HG03039 (cell line): ENCODE results near the gene DOCK10.

Source experiments
- ATAC-seq: cut with Tn5 transposase; IDR thresholded peaks from one replicate; pipeline ENCODE4 v1.9.1; 2021; ENCODE audit warnings: mild to moderate bottlenecking, moderate library complexity; ENCODE audit not compliant: unreplicated experiment

DOCK10 gene

DNA sequence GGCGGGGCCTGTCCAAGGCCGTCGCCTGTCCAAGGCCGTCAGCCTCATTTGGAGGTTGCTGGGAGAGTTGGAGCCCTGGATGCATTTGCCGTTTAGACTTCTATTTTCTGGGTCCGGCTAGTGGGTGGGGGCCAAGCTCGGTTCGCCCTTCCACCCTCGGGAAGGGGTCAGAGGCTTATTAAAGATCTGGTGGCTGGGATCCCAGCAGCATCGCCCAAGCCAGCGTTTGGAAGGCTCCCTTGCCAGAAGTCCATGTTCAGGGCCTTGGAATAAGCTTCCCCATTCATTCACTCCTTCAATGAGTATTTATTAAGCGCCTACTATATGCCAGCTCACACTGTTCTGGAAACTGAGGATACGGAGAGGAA is 516 bp upstream of the DOCK10 start:
- ATAC-seq, result no peak

DNA sequence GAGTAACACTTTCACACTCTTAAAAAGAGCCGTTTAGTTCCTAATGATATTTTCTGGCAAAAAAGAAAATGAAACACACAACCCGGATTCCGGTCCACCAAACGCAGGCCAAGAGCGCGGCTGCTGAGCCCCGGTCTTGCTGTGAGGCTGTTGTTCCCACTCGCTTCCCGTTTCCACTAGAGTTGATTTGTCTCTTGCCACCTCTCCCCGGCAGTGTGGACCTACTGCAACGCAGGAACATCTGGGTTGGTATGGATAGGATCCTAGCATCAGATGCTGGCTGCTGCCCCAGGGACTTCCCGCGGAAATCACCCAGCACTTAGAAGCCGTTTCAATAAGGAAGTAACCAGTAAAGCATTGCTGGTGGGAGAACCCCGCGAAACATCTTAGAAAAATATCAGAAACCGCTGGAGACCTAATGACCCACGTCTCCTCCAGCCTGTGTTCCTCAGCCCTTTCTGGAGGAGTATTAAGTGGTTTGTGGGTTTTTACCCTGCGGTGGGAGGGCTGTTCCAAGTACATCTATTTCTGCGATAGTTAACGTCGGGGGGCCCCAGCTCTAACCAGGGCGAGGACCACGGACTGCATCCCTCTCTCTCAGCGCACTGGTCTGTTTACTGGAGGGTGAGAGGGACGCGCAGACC is 939 bp downstream of the DOCK10 start:
- peak; percentile 56 for ATAC-seq

DNA sequence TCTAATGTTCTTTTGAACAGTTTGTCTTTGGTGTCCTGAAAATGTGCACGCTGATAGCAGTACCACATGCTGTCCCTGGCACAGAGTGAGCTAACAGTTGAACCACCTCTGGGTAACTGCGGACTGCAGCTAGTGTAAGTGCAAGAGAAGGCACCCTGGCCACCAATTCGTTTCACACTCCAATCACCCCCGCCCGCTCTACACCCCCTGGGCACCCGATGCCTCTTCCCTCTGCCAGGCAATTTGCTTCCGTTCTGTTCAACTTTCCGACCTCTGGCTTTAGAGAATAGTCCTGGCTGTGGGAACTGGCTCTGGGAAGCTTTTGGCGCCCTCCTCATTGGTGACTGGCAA is 1.4 kb downstream of the DOCK10 start:
- no peak for ATAC-seq

DNA sequence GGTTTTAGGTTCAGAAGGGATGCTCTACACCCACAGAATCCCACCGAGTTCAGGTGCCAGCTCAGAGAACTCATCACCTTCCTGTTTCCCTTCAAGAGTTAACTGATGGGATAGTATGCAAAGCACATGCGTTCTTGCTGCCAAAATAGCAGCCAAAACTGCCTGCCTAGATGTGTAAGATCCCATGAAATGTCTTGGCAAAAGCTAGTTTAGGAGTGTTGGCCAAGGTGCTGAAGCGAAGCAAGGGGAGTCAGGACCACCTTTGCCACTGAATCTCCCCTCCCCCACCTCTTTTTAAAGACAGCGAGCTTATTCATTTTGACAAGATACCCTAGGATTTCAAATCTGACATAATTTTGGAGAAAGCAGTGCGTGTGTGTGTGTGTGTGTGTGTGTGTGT is 2.1 kb downstream of the DOCK10 start:
- no peak for ATAC-seq

DNA sequence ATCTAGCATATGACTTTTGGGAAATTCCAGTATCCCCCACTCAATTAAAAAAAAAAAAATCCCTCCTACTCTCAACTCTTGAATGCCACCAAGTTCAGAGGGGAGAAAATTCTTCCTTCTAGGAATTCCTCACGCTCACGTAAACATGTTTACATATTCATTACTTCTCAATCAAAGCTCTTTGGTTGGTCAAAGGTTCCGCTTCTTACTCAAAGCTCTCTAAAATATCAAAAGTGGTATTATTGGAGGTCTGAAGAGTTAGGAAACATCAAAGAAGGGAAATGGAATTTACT is 4.1 kb downstream of the DOCK10 start:
- no peak for ATAC-seq

DNA sequence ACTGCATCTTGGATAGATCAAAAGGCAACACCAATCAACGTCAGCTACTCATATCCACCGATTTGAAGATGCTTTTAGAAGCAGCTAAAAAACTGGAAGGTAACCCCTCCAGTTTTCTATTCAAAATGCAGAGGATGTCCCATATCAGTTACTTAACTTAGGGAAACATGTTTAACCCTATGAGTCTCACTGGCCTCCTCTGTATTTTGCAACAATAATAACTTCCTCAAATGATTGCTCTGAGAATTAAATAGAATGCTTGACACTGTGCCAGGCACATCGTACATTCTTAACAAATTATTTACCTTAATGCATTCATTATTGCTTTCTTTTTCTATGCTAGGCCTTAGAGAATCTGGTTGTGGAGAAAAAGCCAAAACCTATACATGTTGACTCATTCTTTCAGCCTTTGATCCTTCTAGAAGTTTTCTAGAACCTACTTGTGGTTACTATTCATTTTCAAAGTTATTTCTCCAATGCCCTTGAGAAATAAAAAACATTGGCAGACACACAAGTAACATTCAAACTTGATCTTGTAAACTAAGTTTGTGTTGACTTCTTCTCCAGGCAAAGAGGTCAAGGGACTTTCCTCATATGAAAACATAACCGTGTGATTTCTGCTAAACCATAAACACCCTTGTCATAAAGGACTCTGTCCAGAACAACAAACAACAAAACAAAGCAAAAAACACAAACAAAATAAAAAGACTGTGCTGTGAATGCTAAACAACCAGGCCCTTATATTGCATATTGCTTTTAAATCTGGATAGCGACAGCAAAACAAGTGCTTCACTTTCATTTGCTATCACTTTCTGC is 4.6 kb downstream of the DOCK10 start:
- no peak for ATAC-seq

DNA sequence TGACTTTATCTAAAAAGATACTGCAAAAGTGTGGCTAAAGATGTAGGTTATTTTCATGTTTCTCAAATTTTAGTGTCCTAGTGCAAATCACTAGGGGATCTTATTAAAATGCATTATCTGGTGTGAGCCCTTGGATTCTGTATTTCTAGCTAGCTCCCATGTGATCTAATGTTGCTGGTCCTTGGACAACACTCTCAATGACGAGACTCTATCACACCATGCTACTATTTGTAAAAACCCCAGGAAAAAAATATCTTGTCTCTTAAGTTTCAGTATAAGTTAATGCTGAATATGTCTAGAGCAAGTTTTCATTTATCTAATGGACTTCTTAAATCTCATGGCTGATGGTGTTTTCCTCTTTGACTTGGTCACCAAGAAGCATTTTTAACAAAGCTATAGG is 5.8 kb downstream of the DOCK10 start:
- no peak for ATAC-seq

DNA sequence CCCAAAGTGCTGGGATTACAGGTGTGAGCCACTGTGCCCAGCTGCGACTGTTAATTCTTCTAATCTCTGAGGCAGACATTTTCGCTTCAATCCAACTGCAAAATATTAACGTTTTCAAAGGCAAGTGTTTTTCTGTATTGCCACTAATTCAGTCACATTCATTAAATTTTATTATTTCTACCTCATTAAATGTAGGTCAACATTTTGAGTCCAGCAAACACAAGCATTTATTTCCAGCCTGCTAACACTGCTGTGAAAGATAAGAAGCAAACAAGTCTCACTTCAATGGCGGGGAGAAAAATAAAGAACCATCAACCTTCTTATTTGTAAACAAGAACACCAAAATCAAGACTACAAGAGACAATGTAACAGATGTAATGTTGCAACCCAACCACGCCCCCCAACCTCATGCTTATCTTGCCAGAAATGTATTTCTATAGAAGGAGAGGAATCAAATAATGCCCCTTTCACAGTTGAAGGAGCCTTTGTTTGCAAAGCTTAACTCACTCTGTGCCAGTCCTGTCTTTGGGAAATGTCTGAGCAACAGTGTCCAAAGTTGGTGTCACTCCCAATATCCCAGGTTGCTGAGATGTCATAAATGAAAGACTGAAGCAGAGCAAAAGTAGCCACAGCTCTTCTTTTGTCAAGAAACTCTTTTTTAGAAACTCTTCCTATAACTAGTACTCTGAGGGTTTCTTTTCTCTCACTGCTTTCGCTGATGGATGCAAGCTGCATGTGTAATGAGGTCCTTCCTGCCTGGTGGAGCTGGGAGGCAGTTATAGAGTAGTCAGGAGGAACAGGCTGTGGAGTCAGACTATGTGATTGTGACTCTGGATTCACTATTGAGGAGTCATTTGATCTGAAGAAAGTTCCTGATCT is 8.6 kb downstream of the DOCK10 start:
- ATAC-seq, result no peak

DNA sequence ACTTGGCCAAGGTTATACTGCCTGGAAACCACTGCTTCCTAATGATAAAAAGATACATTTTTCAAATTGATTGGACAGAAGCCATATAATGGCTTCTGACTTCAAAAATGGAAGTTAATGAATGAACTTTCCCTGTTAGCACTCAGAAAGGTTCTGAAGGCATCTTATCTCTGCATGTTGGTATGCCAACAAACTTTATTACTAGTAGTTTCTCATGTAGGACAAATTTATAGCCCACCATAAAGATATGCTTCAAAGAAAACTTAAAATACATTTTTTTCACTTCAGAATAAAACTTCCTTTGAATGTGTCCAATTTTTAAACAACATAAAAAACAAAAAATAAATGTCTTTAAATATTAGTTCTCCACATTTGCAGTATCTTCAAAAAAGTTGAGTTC is 10.0 kb downstream of the DOCK10 start:
- ATAC-seq, result no peak

DNA sequence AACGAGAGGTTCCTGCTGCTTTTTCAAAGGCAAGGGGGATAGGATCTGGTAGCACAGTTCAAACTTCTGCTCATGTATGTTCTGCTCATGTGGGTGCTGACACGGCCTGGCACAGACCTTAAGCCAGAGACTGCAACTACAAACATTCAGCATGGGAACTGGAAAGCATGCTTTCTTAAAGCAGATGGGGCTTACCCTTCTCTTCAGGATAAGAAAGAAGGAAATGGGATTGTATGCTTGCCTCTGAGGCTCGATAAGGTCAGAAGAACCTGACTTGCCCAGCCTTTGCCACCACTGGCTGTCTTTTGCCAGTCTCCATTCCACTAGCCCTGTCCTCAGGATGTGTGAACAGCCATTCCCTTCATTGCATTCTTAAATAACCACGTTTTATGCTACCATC is 10.7 kb downstream of the DOCK10 start:
- no peak for ATAC-seq

DNA sequence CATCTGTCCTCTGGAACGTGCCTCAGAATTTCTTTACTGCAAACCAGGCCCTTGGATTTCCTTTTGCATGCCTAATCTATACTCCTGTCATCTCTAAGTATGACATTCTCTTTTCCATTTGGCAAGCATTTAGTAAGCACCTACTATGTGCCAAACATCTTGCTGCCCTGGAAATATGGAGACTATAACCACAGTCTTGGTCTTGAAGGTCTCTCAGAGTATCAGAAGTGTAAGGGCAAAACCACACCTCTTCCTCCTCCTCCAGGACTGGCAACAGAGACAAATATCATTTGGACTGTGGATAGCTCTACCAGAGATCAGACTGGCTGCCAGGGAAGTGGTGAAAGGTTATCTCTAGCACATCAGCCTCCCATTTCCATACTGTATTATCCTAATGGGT is 11.4 kb downstream of the DOCK10 start:
- ATAC-seq, result no peak

DNA sequence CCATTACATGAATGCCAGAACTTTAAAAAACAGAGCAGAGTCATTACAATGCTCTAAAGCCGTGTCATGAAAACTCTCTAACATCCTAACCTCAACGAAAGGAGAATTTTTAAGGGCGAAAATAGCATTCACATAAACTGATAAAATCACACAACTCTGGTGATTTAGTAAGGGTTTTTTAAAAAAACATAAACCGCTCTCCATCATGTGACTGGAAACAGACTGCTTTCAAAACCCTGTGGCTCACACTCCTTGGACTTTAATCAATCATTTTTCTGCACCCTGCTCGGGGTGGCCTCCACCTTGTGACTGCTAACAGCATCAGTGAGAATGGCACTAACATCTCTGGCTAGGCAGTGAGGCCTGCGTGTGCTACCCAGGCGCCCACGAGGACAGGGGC is 12.1 kb downstream of the DOCK10 start:
- no peak for ATAC-seq

DNA sequence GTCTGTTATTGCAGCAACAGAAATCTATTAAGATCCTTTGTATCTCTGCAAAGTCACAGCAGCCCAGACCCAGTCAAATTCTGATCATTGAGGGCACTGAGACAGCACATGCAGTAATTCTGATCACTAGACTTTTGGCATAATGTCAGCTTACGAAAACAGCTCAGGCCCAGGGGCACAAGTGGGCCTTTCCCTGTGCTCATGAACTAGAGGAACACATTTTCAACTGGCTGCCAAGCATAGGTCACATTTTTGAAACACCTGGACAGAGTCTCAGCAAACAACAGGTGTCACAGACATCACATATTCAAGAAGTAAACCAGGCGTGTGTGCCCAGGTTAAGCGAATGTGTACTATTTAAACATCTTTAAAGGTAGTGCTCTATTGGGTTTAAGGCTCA is 13.7 kb downstream of the DOCK10 start:
- no peak for ATAC-seq

DNA sequence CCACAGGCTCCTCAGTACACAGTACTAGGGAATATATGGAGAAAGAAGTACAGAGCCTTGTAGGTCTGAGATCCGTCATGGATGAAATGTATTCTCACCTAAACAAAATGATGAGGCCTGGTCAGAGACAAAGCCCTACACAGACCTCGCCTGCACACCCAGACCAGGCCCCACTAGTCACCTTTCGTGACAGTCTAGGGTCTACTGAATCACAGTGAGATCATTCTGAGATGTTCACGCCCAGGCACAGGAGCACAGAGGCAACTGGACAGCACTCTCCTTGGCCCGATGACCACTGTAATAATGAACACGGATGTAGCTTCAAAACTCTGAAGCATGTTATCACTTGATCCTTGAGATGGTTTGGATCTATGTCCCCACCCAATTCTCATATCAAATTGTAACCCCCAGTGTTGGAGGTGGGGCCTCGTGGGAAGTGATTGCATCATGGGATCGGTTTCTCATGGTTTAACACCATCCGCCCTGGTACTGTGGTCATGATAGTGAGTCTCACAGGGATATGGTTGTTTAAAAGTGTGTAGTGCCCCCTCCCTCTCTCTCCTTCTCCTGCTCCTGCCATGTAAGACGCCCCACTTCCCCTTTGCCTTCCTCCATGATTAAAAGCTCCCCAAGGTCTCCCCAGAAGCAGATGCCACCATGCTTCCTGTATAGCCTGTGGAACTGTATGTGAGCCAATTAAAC is 15.1 kb downstream of the DOCK10 start:
- ATAC-seq, result no peak

DNA sequence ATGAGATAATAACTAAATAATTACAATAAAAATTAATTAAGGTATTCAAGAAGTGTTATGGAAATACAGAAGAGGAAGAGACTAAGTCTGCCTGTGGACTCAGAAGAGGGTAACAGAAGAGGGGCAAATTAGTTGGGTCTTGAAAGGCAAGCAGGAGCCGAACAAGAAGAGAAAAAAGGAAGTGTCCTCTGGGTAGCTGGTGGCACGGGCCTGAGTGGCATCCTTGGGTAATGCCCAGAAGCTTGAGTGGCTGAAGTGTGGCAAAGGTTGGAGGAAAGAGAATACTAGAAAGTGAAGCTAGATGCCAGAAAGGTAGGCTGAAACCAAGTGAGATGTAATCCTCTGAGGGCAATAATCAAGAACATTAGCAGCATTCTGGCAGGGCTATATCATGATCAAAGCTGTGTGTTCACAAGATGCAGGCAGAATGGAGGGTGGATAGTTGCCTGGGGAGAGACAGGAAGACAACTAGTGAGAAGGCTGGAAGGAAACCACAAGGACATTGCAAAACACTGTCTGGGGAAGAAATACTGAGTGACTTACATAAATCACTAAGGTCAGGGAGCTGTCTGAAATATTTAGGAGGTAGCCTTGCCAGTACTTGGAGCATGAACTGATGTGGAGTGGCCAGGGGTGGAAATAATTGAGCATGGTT is 16.2 kb downstream of the DOCK10 start:
- ATAC-seq, result no peak

DNA sequence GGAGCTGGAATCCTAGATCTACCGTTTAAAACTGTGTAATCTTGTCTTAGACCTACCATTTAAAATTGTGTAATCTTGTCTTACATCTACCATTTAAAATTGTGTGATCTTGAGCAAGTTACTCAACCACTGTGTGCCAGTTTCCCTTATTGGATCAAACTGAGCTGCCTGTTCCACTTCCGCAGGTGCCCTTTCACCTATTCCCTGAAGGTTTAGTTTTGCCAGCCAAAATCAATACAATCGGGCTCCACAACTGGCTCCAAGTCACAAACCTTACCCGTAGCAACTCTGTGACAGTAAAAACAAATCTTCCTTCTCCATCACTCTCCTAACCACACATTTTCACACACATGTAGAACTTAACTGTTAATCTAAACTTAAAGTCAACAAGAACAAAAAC is 20.1 kb downstream of the DOCK10 start:
- ATAC-seq, result no peak

DNA sequence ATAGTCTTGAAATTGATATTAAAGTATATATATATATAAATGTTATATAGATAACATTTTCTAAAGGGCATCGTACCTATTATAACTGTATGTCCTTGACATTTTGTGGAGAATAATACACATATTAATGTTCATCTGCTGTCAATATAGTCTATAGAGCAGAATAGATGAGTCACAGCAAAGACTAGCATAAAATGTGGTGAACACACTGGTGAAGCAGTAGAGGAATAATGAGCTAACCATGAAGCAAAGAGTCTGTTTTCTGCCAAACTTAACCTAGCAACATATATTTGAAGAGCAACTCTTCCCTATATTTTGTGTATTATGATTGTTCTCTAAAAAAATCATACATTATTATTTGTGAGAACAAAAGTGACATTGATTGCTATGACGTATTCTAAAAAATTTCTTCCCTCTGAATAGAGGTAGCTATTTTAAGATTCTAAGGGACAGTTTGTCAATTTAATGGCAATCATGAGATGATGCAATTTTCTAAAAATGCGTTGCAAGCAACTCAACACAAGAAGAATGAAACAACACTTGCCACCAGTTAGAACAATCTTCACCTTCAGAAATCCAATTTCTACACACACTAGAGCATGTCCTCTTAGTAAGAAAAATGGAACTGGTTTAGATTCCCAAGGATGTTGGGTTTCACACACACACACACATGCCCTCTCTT is 22.0 kb downstream of the DOCK10 start:
- no peak for ATAC-seq

DNA sequence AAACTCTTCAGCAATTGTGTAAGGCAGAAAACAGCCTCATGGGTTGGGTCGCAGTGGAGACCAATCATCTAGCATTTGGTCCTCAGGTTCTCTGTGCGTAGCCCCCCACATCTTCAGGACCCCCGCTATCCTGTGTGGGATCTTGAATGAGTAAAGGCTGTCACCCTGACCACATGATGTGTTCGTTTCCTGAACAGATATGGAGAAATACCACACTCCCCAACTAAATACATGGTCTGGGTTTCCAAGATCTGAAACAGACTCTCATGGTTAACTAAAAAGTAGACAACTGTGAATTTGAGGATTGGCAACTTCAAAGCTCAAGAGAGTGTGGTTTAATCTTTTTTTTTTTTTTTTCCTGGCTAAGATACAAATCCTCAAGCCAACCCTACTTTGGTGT is 23.2 kb downstream of the DOCK10 start:
- no peak for ATAC-seq

DNA sequence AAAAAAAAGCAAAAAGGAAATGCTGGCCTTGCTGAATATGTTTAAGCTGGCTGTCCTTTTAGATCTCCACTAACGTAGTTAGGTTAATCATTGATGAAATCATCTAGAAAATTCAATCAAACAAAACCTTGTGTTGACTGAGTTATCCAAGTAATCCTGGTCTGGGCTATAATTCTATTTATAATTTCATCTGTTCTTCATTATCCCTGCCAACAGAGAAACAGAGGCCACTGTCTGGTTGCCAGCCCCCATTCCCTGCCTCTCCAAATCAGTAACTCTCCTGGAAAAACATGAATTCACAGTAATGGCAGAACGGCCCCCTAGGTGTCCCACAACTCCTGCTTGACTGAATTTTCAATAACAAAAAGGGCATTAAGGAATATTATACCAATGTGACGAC is 24.6 kb downstream of the DOCK10 start:
- ATAC-seq, result no peak

DNA sequence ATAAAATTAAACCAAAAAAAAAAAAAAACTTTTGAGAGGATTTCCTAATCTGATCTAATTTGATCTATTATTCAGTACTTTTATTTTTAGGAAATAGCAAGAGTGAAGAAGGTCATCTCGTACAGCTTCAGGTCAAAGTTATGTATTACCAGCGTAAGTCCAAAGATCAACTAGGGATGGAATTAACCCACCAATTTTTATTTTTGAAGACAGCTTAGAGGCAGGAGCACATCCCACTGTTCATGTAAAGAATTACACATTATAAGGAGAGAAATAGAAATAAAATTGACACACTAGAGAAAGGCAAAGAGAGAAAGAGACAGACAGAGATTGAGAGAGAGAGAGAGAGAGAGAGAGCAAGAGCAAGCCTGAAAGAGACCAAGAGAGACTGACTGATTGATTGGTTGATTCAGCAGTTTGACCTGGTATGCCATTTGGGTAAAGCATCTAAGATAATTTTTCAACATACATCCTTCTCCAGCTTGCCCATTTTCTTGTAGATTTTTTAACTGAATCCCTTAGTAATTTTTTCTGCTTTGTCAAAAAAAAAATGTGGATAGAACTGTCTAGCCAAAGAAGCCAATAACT is 25.1 kb downstream of the DOCK10 start:
- ATAC-seq, result no peak
